Naive thymus-derived CD4-positive, alpha-beta T cell (primary cell): ENCODE data around the gene RPS6KB2. TPM values are rescaled to one million over a fixed set of nuclear protein-coding genes. Genes with fewer than 3 reads are reported as not detected.

Source experiments
- ATAC-seq: fragments of 150-1000 bp; cut with Tn5 transposase; 2 replicates; pipeline ENCODE4 v1.10.0; 2021; ENCODE audit warnings: mild to moderate bottlenecking, moderate library complexity
- CTCF ChIA-PET: fragments of 350-600 bp; sonication (Branson Sonifier 250); formaldehyde crosslinking; loops from one replicate; lab custom pipeline; 2021; ENCODE audit warnings: antibody characterized with exemption; lab: Charles Lee
- POLR2A ChIA-PET: fragments of 350-600 bp; sonication (Branson Sonifier 250); formaldehyde crosslinking; loops from one replicate; lab custom pipeline; 2021; ENCODE audit warnings: antibody characterized with exemption, inconsistent platforms; lab: Charles Lee
- DNase-seq, 9 donors: peaks; one replicate each; pipeline versions ENCODE4 v3.0.0 to v3.0.0-alpha.2; 2020 to 2022; ENCODE audit warnings: mixed read lengths in 1 of 9
- H3K27ac ChIP-seq: one replicate; pipeline ENCODE4 v1.7.0; 2013; ENCODE audit warnings: mild to moderate bottlenecking, low read depth, low read length, moderate library complexity
- H3K27me3 ChIP-seq, 2 donors: one replicate each; pipeline ENCODE4 v1.7.0; 2013; ENCODE audit warnings: low read length in 2 of 2, mild to moderate bottlenecking in 2 of 2, moderate library complexity in 2 of 2; ENCODE audit not compliant: control insufficient read depth in 2 of 2, insufficient read depth in 2 of 2
- H3K36me3 ChIP-seq, 3 experiments: 1 replicate in 2 of 3; 2 replicates in 1 of 3; pipeline ENCODE4 v1.7.0; 2013; ENCODE audit warnings: low read length in 3 of 3, mild to moderate bottlenecking in 3 of 3, moderate library complexity in 1 of 3; ENCODE audit not compliant: insufficient read depth in 3 of 3, control insufficient read depth in 2 of 3
- H3K4me1 ChIP-seq, 2 donors: one replicate each; pipeline ENCODE4 v1.7.0; 2013; ENCODE audit warnings: low read length in 2 of 2, mild to moderate bottlenecking in 2 of 2, moderate library complexity in 1 of 2; ENCODE audit not compliant: control insufficient read depth in 2 of 2, insufficient read depth in 2 of 2
- H3K4me3 ChIP-seq: 2 replicates; pipeline ENCODE4 v1.7.0; 2013; ENCODE audit warnings: mild to moderate bottlenecking, low read length
- H3K9me3 ChIP-seq, 3 experiments: 1 replicate in 2 of 3; 2 replicates in 1 of 3; pipeline ENCODE4 v1.7.0; 2013; ENCODE audit warnings: low read length in 3 of 3; ENCODE audit not compliant: control insufficient read depth in 2 of 3
- H3K27ac Mint-ChIP-seq, 9 donors: one replicate each; pipeline ENCODE4 v1.8.0; 2020 to 2022; ENCODE audit warnings: mixed read lengths in 9 of 9, mild to moderate bottlenecking in 8 of 9, moderate library complexity in 5 of 9, inconsistent platforms in 2 of 9
- H3K27me3 Mint-ChIP-seq, 5 donors: one replicate each; pipeline ENCODE4 v1.8.0; 2021 to 2022; ENCODE audit warnings: mixed read lengths in 5 of 5, mild to moderate bottlenecking in 1 of 5
- H3K36me3 Mint-ChIP-seq, 5 donors: one replicate each; pipeline ENCODE4 v1.8.0; 2020 to 2022; ENCODE audit warnings: mixed read lengths in 5 of 5, mild to moderate bottlenecking in 3 of 5, inconsistent platforms in 1 of 5
- H3K4me1 Mint-ChIP-seq, 7 donors: one replicate each; pipeline ENCODE4 v1.8.0; 2020 to 2022; ENCODE audit warnings: mixed read lengths in 7 of 7, mild to moderate bottlenecking in 3 of 7, inconsistent platforms in 1 of 7
- H3K4me3 Mint-ChIP-seq, 10 donors: one replicate each; pipeline ENCODE4 v1.8.0; 2020 to 2022; ENCODE audit warnings: mild to moderate bottlenecking in 10 of 10, mixed read lengths in 10 of 10, moderate library complexity in 6 of 10, inconsistent platforms in 2 of 10
- H3K9me3 Mint-ChIP-seq, 11 donors: one replicate each; pipeline ENCODE4 v1.8.0; 2020 to 2022; ENCODE audit warnings: mixed read lengths in 11 of 11, mild to moderate bottlenecking in 4 of 11, inconsistent platforms in 1 of 11, moderate library complexity in 1 of 11
- intact Hi-C, 2 donors: fragments of 100-400 bp; cut with micrococcal nuclease; formaldehyde crosslinking; loops; one replicate each; pipeline ENCODE4 v1.15.1; 2023
- polyA plus RNA-seq, 2 donors: library from polyadenylated mRNA; unstranded; fragments of 300-500 nt; fragmentation: Illumina TruSeq; gene quantifications; one replicate each; pipeline ENCODE4 v1.2.3, GENCODE V29; 2021
- total RNA-seq, 6 experiments: library from RNA in 5 of 6; stranded (reverse) in 5 of 6; gene quantifications; 1 replicate in 5 of 6; 2 replicates in 1 of 6; pipeline ENCODE4 v1.2.3 and lab custom pipeline; 2021 to 2026

Gene RPS6KB2
- total and polyA plus RNA-seq, 7 experiments from 2014 or later = 45.2 to 83.9 (median 69.2) TPM

DNA sequence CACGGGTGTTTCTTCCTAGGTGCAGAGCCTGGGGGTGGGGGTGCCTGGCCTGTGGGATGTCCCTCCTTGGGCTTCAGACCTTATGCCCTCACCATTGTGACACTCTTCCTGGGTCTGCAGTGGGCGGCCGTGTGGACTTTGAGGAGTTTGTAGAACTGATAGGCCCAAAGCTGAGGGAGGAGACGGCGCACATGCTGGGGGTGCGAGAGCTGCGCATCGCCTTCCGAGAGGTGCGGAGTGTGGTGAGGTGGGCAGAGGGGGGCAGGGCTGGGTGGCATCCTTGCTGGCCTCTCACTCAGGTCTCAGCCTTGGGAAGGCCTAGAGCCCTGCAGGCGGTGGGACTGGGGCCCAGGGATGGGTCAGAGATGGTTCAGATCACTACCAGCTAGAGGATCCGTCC lies 29.2 kb downstream of the RPS6KB2 start:
- Histone ChIP-seq H3K9me3 (no peaks in the 10 kb centered on the region), H3K4me1 (no peaks in the 10 kb centered on the region), H3K4me3 (no peak overlapping the region), H3K36me3 (no peaks in the 10 kb centered on the region), H3K27me3 (no peaks in the 10 kb centered on the region), H3K27ac (no peak overlapping the region)
- Mint-ChIP-seq H3K36me3 (no peaks in the 10 kb centered on the region), H3K4me3 (no peak overlapping the region), H3K27ac (no peak overlapping the region), H3K4me1 (peaks cover 0 to 11% (median 8%) of the 10 kb centered on the region in 7 donors), H3K9me3 (peaks cover 0 to 6% (median 0%) of the 10 kb centered on the region in 11 donors), H3K27me3 (peaks cover 0 to 2% (median 0%) of the 10 kb centered on the region in 5 donors)
- POLR2A ChIA-PET = interaction anchor here (1.0 to 18.3 kb wide), 8 partner anchors 8 to 49 kb away, joined by 3 to 206 read pairs (median 16); partner anchors contain the start of genes AIP, CORO1B, GPR152 and PTPRCAP
- ATAC-seq = no peak
- intact Hi-C loops = no loop called here
- CTCF ChIA-PET = no interaction called here
- no peak for DNase-seq

DNA sequence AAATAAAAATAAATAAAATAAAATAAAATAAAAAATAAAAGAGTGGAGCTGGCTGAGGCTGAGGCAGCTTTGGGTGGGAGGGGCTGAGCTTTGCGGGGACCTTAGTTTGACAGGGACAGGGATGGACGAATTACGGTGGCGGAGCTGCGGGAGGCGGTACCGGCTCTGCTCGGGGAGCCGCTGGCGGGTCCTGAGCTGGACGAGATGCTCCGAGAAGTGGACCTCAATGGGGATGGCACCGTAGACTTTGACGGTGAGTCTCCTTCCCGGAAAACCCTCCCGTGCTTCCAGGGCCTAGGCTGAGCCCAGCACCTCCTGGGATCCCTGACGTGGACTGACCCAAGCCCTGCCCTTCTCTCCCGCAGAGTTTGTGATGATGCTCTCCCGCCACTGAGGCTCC lies 30.0 kb downstream of the RPS6KB2 start:
- Mint-ChIP-seq H3K27me3 (peaks cover 0 to 2% (median 0%) of the 10 kb centered on the region in 5 donors), H3K27ac (no peak overlapping the region), H3K4me1 (peaks cover 0 to 9% (median 5%) of the 10 kb centered on the region in 7 donors), H3K4me3 (no peak overlapping the region), H3K36me3 (no peaks in the 10 kb centered on the region), H3K9me3 (peaks cover 0 to 6% (median 0%) of the 10 kb centered on the region in 11 donors)
- Histone ChIP-seq H3K36me3 (no peaks in the 10 kb centered on the region), H3K4me1 (no peaks in the 10 kb centered on the region), H3K27ac (no peak overlapping the region), H3K9me3 (no peaks in the 10 kb centered on the region), H3K27me3 (no peaks in the 10 kb centered on the region), H3K4me3 (no peak overlapping the region)
- POLR2A ChIA-PET = interaction anchor here (1.0 to 18.3 kb wide), 7 partner anchors 10 to 57 kb away, joined by 3 to 206 read pairs (median 7); partner anchors contain the start of genes CORO1B, GPR152, PITPNM1 and PPP1CA
- ATAC-seq (no peak), DNase-seq (no peak)
- CTCF ChIA-PET = no interaction called here
- intact Hi-C loops = no loop called here

DNA sequence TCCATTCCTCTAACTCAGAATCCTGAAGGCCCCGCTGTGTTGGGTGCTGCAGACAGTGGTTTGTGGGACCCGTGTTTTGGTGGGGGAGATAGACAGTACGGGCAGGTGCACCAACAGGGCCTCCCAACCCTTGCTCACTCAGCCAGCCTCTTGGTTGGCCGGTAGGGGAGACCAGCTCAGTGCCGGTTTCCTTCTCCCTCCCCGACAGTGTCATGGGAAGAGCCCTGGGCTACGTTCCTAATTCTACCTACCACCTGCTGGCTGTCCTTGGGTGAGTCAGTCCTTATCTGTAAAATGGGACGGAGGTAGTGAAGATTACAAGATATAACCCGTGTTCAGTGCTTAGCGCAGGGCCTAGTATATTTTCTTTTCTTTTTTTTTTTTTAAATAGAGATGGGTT lies 34.9 kb downstream of the RPS6KB2 start:
- Mint-ChIP-seq H3K27ac (peak overlapping the region in 4 of 9 donors; percentile 10 to 96 (median 37)), H3K4me3 (peak overlapping the region in 2 of 10 donors; percentile 4 to 58), H3K9me3 (no peaks in the 10 kb centered on the region), H3K4me1 (peaks cover 20 to 40% (median 29%) of the 10 kb centered on the region in 7 donors), H3K36me3 (peaks cover 0 to 9% (median 0%) of the 10 kb centered on the region in 5 donors), H3K27me3 (peaks cover 0 to 2% (median 0%) of the 10 kb centered on the region in 5 donors)
- Histone ChIP-seq H3K27me3 (no peaks in the 10 kb centered on the region), H3K27ac (no peak overlapping the region), H3K9me3 (no peaks in the 10 kb centered on the region), H3K4me3 (no peak overlapping the region), H3K36me3 (no peaks in the 10 kb centered on the region), H3K4me1 (peaks cover 17 to 33% of the 10 kb centered on the region in 2 donors)
- ATAC-seq (no peak), DNase-seq (no peak)
- intact Hi-C loops = no loop called here
- ChIA-PET CTCF (no interaction called here), POLR2A (interaction anchor here (0.6 to 18.3 kb wide), 4 partner anchors 15 to 61 kb away, joined by 3 to 206 read pairs (median 103); partner anchors contain the start of genes CORO1B, GPR152, PPP1CA and PTPRCAP)

DNA sequence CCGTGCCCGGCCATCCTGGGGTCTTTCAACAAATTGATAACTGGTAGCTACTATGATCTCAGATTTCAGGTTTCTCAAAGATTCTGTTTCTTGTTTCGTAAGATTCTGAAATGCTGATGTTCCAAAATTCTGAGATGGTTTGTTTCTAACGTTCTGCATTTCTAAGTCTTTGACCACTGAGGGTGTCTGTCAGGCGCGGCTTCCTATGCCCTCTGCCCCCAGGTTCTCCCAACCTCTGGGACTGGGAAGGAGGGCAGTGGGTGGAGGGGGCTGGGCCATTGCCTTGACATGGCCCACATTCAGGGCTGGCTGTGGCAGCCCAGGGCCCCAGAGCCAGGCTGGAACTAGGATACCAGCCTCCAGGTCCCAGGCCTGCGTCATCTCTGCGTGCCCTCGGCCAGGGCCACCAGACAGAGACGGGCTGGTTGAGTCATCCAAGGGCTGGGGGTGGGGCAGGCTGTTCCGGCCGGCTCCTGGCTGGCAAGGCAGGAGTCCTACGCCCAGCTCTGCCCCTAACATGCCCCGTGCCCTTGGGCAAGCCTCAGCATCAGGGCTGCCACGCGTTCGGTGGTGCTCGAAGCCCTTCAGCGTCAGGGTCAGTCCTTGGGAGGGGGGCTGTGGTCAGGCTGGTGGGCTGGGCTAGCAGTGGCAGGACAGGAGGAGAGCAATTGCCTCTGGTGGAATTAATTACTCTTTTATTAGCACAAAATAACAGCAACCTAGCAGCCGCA lies 35.6 kb downstream of the RPS6KB2 start:
- H3K4me1 Mint-ChIP-seq = peaks cover 23 to 44% (median 33%) of the 10 kb centered on the region in 7 donors
- Histone ChIP-seq H3K27ac (peak overlapping the region; percentile 96), H3K9me3 (no peaks in the 10 kb centered on the region), H3K4me3 (peak overlapping the region; percentile 66), H3K27me3 (no peaks in the 10 kb centered on the region), H3K36me3 (peaks cover 0 to 2% (median 0%) of the 10 kb centered on the region in 3 experiments), H3K4me1 (peaks cover 20 to 37% of the 10 kb centered on the region in 2 donors)
- DNase-seq (peak in 1 of 9 donors; percentile 12), ATAC-seq (peak; percentile 28)
- H3K27ac Mint-ChIP-seq = peak overlapping the region; percentile 82 to 97 (median 93)
- peak overlapping the region; percentile 75 to 94 (median 87) for H3K4me3 Mint-ChIP-seq
- no peaks in the 10 kb centered on the region for H3K9me3 Mint-ChIP-seq
- H3K36me3 Mint-ChIP-seq = peaks cover 0 to 9% (median 0%) of the 10 kb centered on the region in 5 donors
- POLR2A ChIA-PET = interaction anchor here (0.9 to 18.3 kb wide), 4 partner anchors 16 to 62 kb away, joined by 3 to 206 read pairs (median 103); partner anchors contain the start of genes CORO1B, GPR152, PITPNM1 and PPP1CA
- peaks cover 0 to 2% (median 0%) of the 10 kb centered on the region in 5 donors for H3K27me3 Mint-ChIP-seq
- CTCF ChIA-PET = no interaction called here
- intact Hi-C loops = loop anchor here (1.0 to 2.0 kb wide), 12 partner anchors 17 to 142 kb away; partner anchors contain the start of genes CDK2AP2 (in 2 of the 2), PTPRCAP (in 2 of the 2), RAD9A (in 2 of the 2) and NDUFV1 (in 1 of the 2)

DNA sequence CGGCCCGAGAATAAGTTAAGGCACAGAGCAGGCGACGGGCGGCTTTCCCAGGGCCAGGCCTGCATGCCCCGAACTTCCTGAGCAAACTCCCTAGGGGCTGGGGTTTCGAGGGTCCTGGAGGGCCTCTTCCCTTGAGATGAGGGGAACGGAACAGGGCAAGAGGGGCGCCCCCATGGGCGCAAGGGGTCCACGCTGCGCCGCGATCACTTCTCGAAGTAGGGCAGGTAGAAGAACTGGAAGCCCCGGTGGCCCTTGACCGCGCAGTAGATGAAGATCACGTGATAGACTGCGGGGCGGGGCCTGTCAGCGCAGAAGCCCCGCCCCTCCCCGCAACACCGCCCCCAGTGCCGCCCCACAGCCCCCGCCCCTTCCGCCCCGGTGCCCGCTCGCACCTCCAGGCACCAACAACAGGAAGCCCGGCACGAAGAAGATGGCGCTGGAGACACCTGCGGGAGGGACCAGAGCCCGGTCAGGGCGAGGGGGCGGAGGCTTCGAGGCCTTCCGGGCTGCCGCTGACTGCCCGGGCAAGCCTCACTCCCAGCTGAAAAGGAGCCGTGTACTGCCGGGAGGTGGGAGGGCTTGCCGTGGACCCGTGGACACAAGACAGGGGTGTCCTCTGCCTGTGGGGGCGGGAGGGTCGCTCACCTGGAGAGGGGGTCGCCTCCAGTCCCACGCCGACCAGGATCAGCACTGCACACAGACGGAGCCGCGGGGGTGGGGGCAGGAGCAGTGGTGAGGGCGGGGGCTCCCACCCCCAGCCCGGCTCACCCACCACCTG lies 36.3 kb downstream of the RPS6KB2 start:
- Histone ChIP-seq H3K27ac (peak overlapping the region; percentile 96), H3K9me3 (no peaks in the 10 kb centered on the region), H3K4me3 (peak overlapping the region; percentile 66), H3K4me1 (peaks cover 20 to 40% of the 10 kb centered on the region in 2 donors), H3K27me3 (no peaks in the 10 kb centered on the region), H3K36me3 (peaks cover 0 to 4% (median 0%) of the 10 kb centered on the region in 3 experiments)
- Mint-ChIP-seq H3K27ac (peak overlapping the region; percentile 82 to 97 (median 93)), H3K4me3 (peak overlapping the region; percentile 75 to 94 (median 87)), H3K4me1 (peaks cover 23 to 48% (median 34%) of the 10 kb centered on the region in 7 donors), H3K27me3 (peaks cover 0 to 2% (median 0%) of the 10 kb centered on the region in 5 donors), H3K9me3 (no peaks in the 10 kb centered on the region), H3K36me3 (peaks cover 0 to 9% (median 0%) of the 10 kb centered on the region in 5 donors)
- CTCF ChIA-PET = interaction anchor here (0.6 to 1.9 kb wide), 4 partner anchors 16 to 113 kb away, joined by 3 to 7 read pairs (median 4); no protein-coding TSS in a partner anchor
- ATAC-seq = peak; percentile 86
- intact Hi-C loops = loop anchor here (1.0 to 2.0 kb wide), 12 partner anchors 18 to 142 kb away; partner anchors contain the start of genes CDK2AP2 (in 2 of the 2), PTPRCAP (in 2 of the 2), RAD9A (in 2 of the 2) and NDUFV1 (in 1 of the 2)
- peak; percentile 78 to 92 (median 91) for DNase-seq
- POLR2A ChIA-PET = interaction anchor here (0.7 to 18.3 kb wide), 15 partner anchors 8 to 197 kb away, joined by 3 to 230 read pairs (median 12); partner anchors contain the start of genes AIP, CABP4, CARNS1 and CDK2AP2
